IMR-90 (cell line): Measurements from ENCODE around the gene DENND1A. TPM values are rescaled to one million over a fixed set of nuclear protein-coding genes. Genes with fewer than 3 reads are reported as not detected.

Experiments used
- ATAC-seq: fragments of 200-7000 bp; cut with Tn5 transposase; 2 replicates; pipeline ENCODE4 v1.9.1; 2020; ENCODE audit warnings: low read depth, mild to moderate bottlenecking, moderate library complexity
- BruUV-seq: library from RNA; stranded (reverse); fragments of 400-500 nt; replicated peaks from 2 replicates; lab custom pipeline; 2021; lab: Mats Ljungman, UMichigan
- CTCF ChIA-PET: fragments of 300-600 bp; formaldehyde crosslinking; extraction: SDS; loops from one replicate; lab custom pipeline; 2021; ENCODE audit warnings: antibody characterized with exemption; lab: Yijun Ruan, JAX
- POLR2A ChIA-PET: fragments of 300-600 bp; sonication (Branson Sonifier 250); formaldehyde crosslinking; loops from one replicate; lab custom pipeline; 2022; ENCODE audit warnings: antibody characterized with exemption; ENCODE audit not compliant: unreplicated experiment; lab: Charles Lee
- DNase-seq: peaks from one replicate; pipeline ENCODE4 v3.0.0; 2013
- H2AFZ ChIP-seq: replicated peaks from 2 replicates; pipeline ENCODE3; 2013; ENCODE audit warnings: low read length, mild to moderate bottlenecking; ENCODE audit not compliant: poor library complexity
- H2AK5ac ChIP-seq: 2 replicates; pipeline ENCODE4 v1.6.1; 2013; ENCODE audit warnings: low read depth, low read length, inconsistent platforms
- H2AK9ac ChIP-seq: replicated peaks from 2 replicates; pipeline ENCODE3; 2013; ENCODE audit warnings: mild to moderate bottlenecking, low read depth, low read length, moderate library complexity; ENCODE audit not compliant: poor library complexity
- H2BK120ac ChIP-seq: 2 replicates; pipeline ENCODE4 v1.6.1; 2013; ENCODE audit warnings: low read depth, low read length, inconsistent platforms
- H2BK15ac ChIP-seq: 3 replicates; pipeline ENCODE4 v1.6.1; 2013; ENCODE audit warnings: low read depth, low read length, inconsistent platforms
- H2BK20ac ChIP-seq: 2 replicates; pipeline ENCODE4 v1.6.1; 2013; ENCODE audit warnings: low read depth, mild to moderate bottlenecking, inconsistent platforms, low read length, moderate library complexity
- H2BK5ac ChIP-seq: 2 replicates; pipeline ENCODE4 v1.6.1; 2013; ENCODE audit warnings: mild to moderate bottlenecking, low read depth, low read length, inconsistent platforms; ENCODE audit not compliant: poor library complexity, severe bottlenecking
- H3K14ac ChIP-seq: replicated peaks from 2 replicates; pipeline ENCODE4 v1.6.1; 2013; ENCODE audit warnings: low read depth, low read length, inconsistent platforms
- H3K18ac ChIP-seq: 2 replicates; pipeline ENCODE4 v1.6.1; 2013; ENCODE audit warnings: low read depth, low read length, control low read depth
- H3K23ac ChIP-seq: 2 replicates; pipeline ENCODE4 v1.6.1; 2013; ENCODE audit warnings: low read depth, low read length, inconsistent platforms
- H3K27ac ChIP-seq: 2 replicates; pipeline ENCODE4 v1.5.1; 2013; ENCODE audit warnings: mild to moderate bottlenecking, control low read depth, low read length; ENCODE audit not compliant: insufficient read depth
- H3K27me3 ChIP-seq: 2 replicates; pipeline ENCODE4 v1.6.1; 2013; ENCODE audit warnings: low read length; ENCODE audit not compliant: control insufficient read depth, insufficient read depth
- H3K36me3 ChIP-seq: 2 replicates; pipeline ENCODE4 v1.6.1; 2013; ENCODE audit warnings: low read length, mixed read lengths; ENCODE audit not compliant: control insufficient read depth, insufficient read depth
- H3K4ac ChIP-seq: 2 replicates; pipeline ENCODE4 v1.6.1; 2013; ENCODE audit warnings: low read depth, low read length, inconsistent platforms
- H3K4me1 ChIP-seq: 2 replicates; pipeline ENCODE4 v1.6.1; 2013; ENCODE audit warnings: low read length, mixed read lengths; ENCODE audit not compliant: control insufficient read depth, insufficient read depth
- H3K4me2 ChIP-seq: 2 replicates; pipeline ENCODE4 v1.6.1; 2013; ENCODE audit warnings: low read depth, mild to moderate bottlenecking, control low read depth, low read length, moderate library complexity
- H3K4me3 ChIP-seq: 2 replicates; pipeline ENCODE4 v1.5.1; 2013; ENCODE audit warnings: low read depth, mild to moderate bottlenecking, control low read depth, low read length, moderate library complexity; ENCODE audit not compliant: insufficient read depth
- H3K56ac ChIP-seq: 2 replicates; pipeline ENCODE4 v1.6.1; 2013; ENCODE audit warnings: low read length, inconsistent platforms; ENCODE audit not compliant: insufficient read depth; ENCODE audit errors: extremely low read depth
- H3K79me1 ChIP-seq, 2 experiments: 2 replicates each; pipeline ENCODE4 v1.6.1; 2013; ENCODE audit warnings: low read length in 2 of 2, inconsistent platforms in 1 of 2, low read depth in 1 of 2
- H3K9ac ChIP-seq: 2 replicates; pipeline ENCODE4 v1.6.1; 2013; ENCODE audit warnings: low read depth, low read length, control low read depth
- H3K9me1 ChIP-seq: 2 replicates; pipeline ENCODE4 v1.6.1; 2013; ENCODE audit warnings: low read length, inconsistent platforms; ENCODE audit not compliant: insufficient read depth
- H3K9me3 ChIP-seq: 2 replicates; pipeline ENCODE4 v1.6.1; 2013; ENCODE audit warnings: low read length; ENCODE audit not compliant: control insufficient read depth, insufficient read depth
- H4K20me1 ChIP-seq: 2 replicates; pipeline ENCODE4 v1.6.1; 2013; ENCODE audit warnings: low read length, inconsistent platforms; ENCODE audit not compliant: insufficient read depth
- H4K5ac ChIP-seq: 2 replicates; pipeline ENCODE4 v1.6.1; 2013; ENCODE audit warnings: mild to moderate bottlenecking, low read depth, low read length, control low read depth
- H4K8ac ChIP-seq, 2 experiments: 2 replicates each; pipeline ENCODE4 v1.6.1; 2013; ENCODE audit warnings: low read depth in 2 of 2, low read length in 2 of 2, control low read depth in 1 of 2, inconsistent platforms in 1 of 2
- H4K91ac ChIP-seq: 2 replicates; pipeline ENCODE4 v1.6.1; 2013; ENCODE audit warnings: low read depth, low read length, inconsistent platforms; ENCODE audit not compliant: insufficient read depth
- NFE2L2 ChIP-seq: fragments of 150-350 bp; IDR thresholded peaks from 2 replicates; pipeline ENCODE4 v1.6.1; 2016; ENCODE audit warnings: low read depth, mild to moderate bottlenecking, low read length
- RFX5 ChIP-seq: IDR thresholded peaks from 2 replicates; pipeline ENCODE4 v1.8.0; 2012; ENCODE audit warnings: low read depth, mild to moderate bottlenecking, low read length, moderate library complexity
- WGBS, 2 experiments: methylation state at CpG; one replicate each; pipeline versions ENCODE4 v1.1.5 to v1.1.7; 2013; ENCODE audit warnings: missing lambda C conversion rate in 2 of 2; ENCODE audit not compliant: insufficient read length in 1 of 2; ENCODE audit errors: extremely low coverage in 2 of 2; 5-methylcytosine and 5-hydroxymethylcytosine counted together
- dilution Hi-C: fragments of 300-500 bp; cut with HindIII; formaldehyde crosslinking; loops from one replicate; pipeline ENCODE4 v1.14.3; 2018; ENCODE audit warnings: low sequenced_read_pairs; ENCODE audit not compliant: unreplicated experiment
- in situ Hi-C: fragments of 300-500 bp; cut with MboI; formaldehyde crosslinking; loops from 3 replicates; pipeline ENCODE4 v1.14.3; 2019; ENCODE audit warnings: low sequenced_read_pairs, inconsistent platforms, mixed read lengths
- intact Hi-C: fragments of 100-400 bp; cut with micrococcal nuclease; formaldehyde crosslinking; loops from 2 replicates; pipeline ENCODE4 v1.10.0; 2022
- polyA plus RNA-seq, 3 experiments: library from polyadenylated mRNA; depleted of rRNA; stranded (reverse); fragments of >200 nt; gene quantifications; 2 replicates each; pipeline ENCODE4 v1.2.3, GENCODE V29; 2012; ENCODE audit warnings: low replicate concordance in 1 of 3
- total RNA-seq: library from RNA; depleted of rRNA; stranded (reverse); fragments of >200 nt; gene quantifications from 2 replicates; pipeline ENCODE4 v1.2.3, GENCODE V29; 2012

Gene DENND1A
- total and polyA plus RNA-seq, 2 of the 4 experiments (the other 2 are of a cell fraction), result 21.4 to 27.6 TPM

DNA sequence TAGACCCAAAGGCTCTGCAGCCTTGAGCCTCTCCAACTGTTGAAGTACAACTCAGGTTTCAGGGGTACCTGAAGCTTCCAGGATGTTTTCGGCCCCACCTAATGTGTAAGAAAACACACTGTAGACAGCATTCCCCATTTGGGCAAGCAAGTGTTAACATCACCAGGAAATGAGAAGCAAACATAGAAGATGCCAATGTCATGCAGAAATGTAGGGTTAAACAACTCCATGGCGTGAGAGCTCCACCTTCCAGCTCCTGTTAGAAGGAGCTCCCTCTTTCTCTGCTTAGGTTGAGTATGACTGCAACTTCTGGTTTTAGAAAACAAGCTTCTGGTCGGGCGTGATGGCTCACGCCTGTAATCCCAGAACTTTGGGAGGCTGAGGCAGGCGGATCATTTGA, 31.0 kb upstream of the DENND1A start:
- no peak overlapping the region for H3K23ac ChIP-seq
- no peak overlapping the region for H2AK9ac ChIP-seq
- H2AFZ ChIP-seq, result no peak overlapping the region
- in situ Hi-C loops (no loop called here), dilution Hi-C loops (no loop called here), intact Hi-C loops (no loop called here)
- no peak overlapping the region for H2BK20ac ChIP-seq
- H3K4me2 ChIP-seq, result no peak overlapping the region
- no peaks in the 10 kb centered on the region for H3K9me1 ChIP-seq
- ATAC-seq, result no peak
- no peak overlapping the region for H4K5ac ChIP-seq
- H3K9ac ChIP-seq, result no peak overlapping the region
- H4K91ac ChIP-seq, result no peak overlapping the region
- WGBS, 2 experiments, result no CpG with 5 or more reads among the region's 6 CpGs
- no peaks in the 10 kb centered on the region for H3K79me1 ChIP-seq
- no peak overlapping the region for H3K18ac ChIP-seq
- no peak overlapping the region for H4K8ac ChIP-seq
- no peak overlapping the region for H3K4me3 ChIP-seq
- TF ChIP-seq RFX5 (no peak), NFE2L2 (no peak)
- no peaks in the 10 kb centered on the region for H3K36me3 ChIP-seq
- no peak overlapping the region for H2BK15ac ChIP-seq
- no TSS peak for BruUV-seq
- H2BK120ac ChIP-seq, result no peak overlapping the region
- no peak overlapping the region for H2AK5ac ChIP-seq
- ChIA-PET CTCF (no interaction called here), POLR2A (no interaction called here)
- no peak overlapping the region for H3K4ac ChIP-seq
- H3K56ac ChIP-seq, result no peak overlapping the region
- no peak overlapping the region for H2BK5ac ChIP-seq
- peaks cover 52% of the 10 kb centered on the region for H3K27me3 ChIP-seq
- no peak for DNase-seq
- no peak overlapping the region for H3K14ac ChIP-seq
- H4K20me1 ChIP-seq, result no peaks in the 10 kb centered on the region
- no peak overlapping the region for H3K27ac ChIP-seq
- H3K9me3 ChIP-seq, result peaks cover 7% of the 10 kb centered on the region
- H3K4me1 ChIP-seq, result no peaks in the 10 kb centered on the region
